OCI-M2 (cell line): ENCODE data around the gene PRG3.
A peak's percentile ranks its signal among the peaks of the same experiment; 100 is the strongest.
"Not testable (repeated sequence)": the region's sequence is repeated elsewhere in the genome, so short reads cannot be mapped to it uniquely, and the experiment has no call there.

Experiments used
- DNase-seq: peaks from one replicate; lab custom pipeline; 2025; ENCODE audit not compliant: unreplicated experiment; lab: John Stamatoyannopoulos, UW

PRG3 gene

GRCh38 chr11:57409321-57410100, 28.6 kb upstream of the PRG3 start:
- DNase-seq, result no peak

- no peak for DNase-seq
Observed at GRCh38 chr11:57408771-57409170, 27.8 kb upstream of the PRG3 start.

GRCh38 chr11:57407941-57408475, 27.1 kb upstream of the PRG3 start:
- DNase-seq, result no peak

GRCh38 chr11:57407010-57407920, 26.3 kb upstream of the PRG3 start:
- no peak for DNase-seq

- no peak for DNase-seq
Observed at GRCh38 chr11:57406337-57406904, 25.5 kb upstream of the PRG3 start.

GRCh38 chr11:57405271-57405860, 24.4 kb upstream of the PRG3 start:
- no peak for DNase-seq

DNA sequence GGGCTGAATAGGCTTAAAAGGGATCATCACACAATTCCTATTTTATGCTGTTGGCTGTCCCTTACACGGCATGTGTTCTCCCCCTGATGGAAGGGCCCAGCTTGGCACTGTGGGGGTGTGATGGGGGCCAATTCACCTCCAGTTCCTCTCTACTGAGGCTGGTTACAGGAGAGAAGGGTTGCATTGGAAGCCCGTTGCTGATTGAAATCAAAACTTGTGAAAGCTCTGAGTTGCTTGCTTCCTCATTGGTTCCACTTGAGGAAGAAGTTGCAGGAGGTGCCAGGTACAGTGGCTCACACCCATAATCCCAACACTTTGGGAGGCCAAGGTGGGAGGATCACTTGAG, 22.8 kb upstream of the PRG3 start:
- DNase-seq, result no peak

- not testable (repeated sequence) for DNase-seq
Observed at GRCh38 chr11:57403003-57403801, 22.3 kb upstream of the PRG3 start.

DNA sequence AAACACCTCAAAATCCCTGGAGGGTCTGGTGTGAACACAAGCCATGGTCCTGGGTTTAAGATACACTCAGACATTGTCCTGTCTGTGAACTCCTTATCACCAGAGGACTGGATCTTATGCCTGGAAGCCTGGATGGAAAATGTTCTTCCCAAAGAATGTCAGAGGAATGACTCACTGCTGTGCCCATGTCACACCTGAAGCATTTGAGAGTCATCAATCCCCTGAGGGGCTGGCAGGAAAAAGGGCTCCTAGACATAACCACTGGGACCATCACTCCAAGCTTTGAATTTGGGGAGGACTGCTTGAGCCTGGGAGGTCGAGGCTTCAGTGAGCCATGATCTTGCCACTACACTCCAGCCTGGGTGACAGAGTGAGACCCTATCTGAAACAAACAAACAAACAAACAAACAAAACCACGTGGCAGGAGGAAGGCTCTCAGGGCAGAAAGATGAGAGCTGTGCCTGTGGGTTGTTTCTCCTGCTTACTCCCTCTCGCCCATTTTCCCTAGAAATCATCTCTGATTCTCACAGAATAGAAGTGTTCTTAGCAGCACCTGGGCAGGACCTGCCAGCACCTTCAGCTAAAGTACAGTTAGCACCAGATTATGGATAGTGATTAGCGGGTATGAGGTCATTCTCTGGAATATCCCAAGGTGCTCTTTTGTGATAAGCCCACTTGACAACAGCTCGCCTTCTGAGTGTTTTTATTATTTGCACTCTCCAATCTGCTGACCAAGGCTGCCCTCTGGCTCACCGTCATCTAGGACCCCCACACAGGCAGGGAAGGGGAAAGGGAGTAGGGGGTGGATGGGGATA, 21.4 kb upstream of the PRG3 start:
- no peak for DNase-seq

DNA sequence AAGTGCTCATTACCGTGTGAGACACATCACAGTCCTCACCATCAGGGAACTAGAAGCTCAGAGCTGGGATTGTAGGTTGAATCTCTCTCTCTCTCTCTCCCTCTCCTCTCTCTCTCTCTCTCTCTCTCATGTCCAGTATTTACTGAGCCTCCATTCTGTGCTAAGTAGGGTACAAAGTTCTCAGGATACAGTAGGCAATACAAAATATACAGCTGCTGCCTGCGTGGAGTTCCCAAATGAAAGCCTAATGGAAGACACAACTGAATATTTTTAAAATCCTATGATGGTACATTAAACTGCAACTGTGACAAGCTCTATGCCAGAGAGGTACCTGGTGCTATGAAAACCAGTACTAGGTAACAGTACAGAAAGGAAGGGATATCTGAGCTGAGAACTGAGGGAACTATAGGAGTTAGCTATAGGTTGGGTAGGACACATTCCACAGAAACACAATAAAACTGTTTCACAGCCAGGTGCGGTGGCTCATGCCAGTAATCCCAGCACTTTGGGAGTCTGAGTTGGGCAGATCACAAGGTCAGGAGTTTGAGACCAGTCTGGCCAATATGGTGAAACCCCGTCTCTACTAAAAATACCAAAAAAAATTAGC, 19.1 kb upstream of the PRG3 start:
- DNase-seq, result no peak

DNA sequence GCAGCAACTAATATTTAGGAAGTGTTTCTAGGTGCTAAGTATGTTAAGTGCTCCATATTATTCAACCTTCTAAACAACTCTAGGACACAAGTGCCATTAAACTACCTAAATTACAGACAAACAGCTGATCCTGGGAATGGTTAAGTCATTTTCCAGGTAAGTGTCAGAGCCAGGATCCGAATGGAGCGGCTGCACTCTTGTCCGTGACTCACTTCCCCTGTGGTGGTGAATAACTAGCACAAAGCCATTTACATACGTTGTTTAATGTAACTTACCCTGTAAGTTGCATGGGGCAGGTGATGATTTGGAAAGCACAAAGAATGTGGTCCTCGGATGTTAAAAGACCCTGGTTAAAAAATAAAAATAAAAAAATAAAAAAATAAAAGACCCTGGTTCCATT, 18.3 kb upstream of the PRG3 start:
- DNase-seq, result no peak

GRCh38 chr11:57397394-57397990, 16.5 kb upstream of the PRG3 start:
- no peak for DNase-seq

DNA sequence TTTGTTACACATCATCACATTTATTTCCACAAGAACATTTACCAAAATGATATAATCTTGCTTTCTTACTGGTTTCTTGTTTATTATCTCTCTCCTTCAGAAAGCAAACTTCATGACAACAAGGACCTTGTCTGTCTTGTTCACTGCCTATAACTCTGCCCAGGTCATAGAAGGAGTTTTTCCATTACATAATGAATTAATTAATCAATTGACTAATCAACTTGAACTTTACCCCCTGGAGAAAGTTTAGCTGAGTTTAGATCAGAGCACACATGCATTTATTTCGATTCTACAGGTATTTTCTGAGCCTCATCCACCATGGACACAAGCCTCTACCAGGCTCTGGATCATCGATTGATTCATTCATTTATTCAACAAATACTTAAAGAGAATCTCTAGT, 15.8 kb upstream of the PRG3 start:
- DNase-seq, result no peak

DNA sequence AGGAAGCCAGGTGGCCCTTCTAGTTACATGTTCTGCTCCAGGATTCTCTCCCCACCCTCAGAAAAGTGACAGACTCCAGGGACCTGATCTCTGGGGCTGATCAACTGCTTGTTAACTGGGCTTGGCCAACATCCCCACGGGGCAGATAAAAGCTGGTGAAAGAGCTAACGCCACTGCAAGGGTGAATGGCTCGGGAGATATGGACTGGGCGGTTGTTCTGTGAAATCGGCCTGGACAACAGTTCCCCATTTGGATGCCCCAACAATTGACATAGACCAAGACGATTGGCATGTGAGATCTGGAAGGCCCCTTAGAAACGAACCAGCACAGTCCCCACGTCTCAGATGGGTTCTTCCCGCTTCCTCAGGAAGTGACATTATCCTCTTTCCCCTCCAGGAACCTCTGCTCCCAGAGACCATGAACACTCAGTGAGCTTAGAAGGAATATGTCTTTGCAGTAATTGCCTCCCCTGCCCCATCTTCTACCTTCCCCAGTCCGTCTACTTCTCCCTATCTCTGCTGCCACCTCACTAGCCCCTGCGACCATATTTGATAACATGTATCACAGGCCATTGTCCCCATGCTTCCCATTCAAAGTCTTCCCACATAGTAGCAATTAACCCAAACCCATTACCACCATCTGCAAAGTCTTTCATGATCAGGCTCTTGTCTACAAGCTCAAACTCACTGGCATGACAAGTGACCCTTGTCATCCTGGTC, 15.1 kb upstream of the PRG3 start:
- peak; percentile 68 for DNase-seq

GRCh38 chr11:57394203-57394965, 13.4 kb upstream of the PRG3 start:
- DNase-seq, result no peak

GRCh38 chr11:57392763-57393105, 11.8 kb upstream of the PRG3 start:
- DNase-seq, result no peak

- DNase-seq, result no peak
Observed at GRCh38 chr11:57392066-57392762, 11.3 kb upstream of the PRG3 start.
